Neuronal stem cell (in vitro differentiated cells): ENCODE results near the gene CCL19.

ENCODE experiments used
- DNase-seq: peaks from one replicate; pipeline ENCODE4 v3.0.0-alpha.2; 2013; ENCODE audit warnings: low spot score
- H2AFZ ChIP-seq: one replicate; pipeline ENCODE4 v1.6.1; 2013; ENCODE audit warnings: mild to moderate bottlenecking, low read length, inconsistent platforms
- H2AK5ac ChIP-seq: 2 replicates; pipeline ENCODE4 v1.6.1; 2013; ENCODE audit warnings: low read depth, mild to moderate bottlenecking, inconsistent platforms, low read length, moderate library complexity, mixed read lengths
- H2BK120ac ChIP-seq: 2 replicates; pipeline ENCODE4 v1.6.1; 2013; ENCODE audit warnings: low read depth, mild to moderate bottlenecking, inconsistent platforms, low read length, moderate library complexity, mixed read lengths
- H2BK12ac ChIP-seq: one replicate; pipeline ENCODE4 v1.6.1; 2013; ENCODE audit warnings: low read length, inconsistent platforms
- H2BK15ac ChIP-seq: 2 replicates; pipeline ENCODE4 v1.6.1; 2013; ENCODE audit warnings: mild to moderate bottlenecking, low read length, inconsistent platforms, mixed read lengths
- H2BK5ac ChIP-seq: one replicate; pipeline ENCODE4 v1.6.1; 2013; ENCODE audit warnings: inconsistent platforms, mild to moderate bottlenecking, low read length, moderate library complexity
- H3K14ac ChIP-seq: one replicate; pipeline ENCODE4 v1.6.1; 2013; ENCODE audit warnings: low read length, inconsistent platforms
- H3K18ac ChIP-seq: 2 replicates; pipeline ENCODE4 v1.6.1; 2013; ENCODE audit warnings: low read length, inconsistent platforms
- H3K23ac ChIP-seq: 2 replicates; pipeline ENCODE4 v1.6.1; 2013; ENCODE audit warnings: low read depth, mild to moderate bottlenecking, mixed read lengths, low read length, inconsistent platforms; ENCODE audit not compliant: poor library complexity
- H3K27ac ChIP-seq: replicated peaks from 3 replicates; pipeline ENCODE4 v1.5.1; 2013; ENCODE audit warnings: low read length, inconsistent platforms
- H3K27me3 ChIP-seq, 3 experiments: 2 replicates each; pipeline ENCODE4 v1.6.1; 2013; ENCODE audit warnings: low read length in 3 of 3, mild to moderate bottlenecking in 2 of 3, inconsistent platforms in 1 of 3, low read depth in 1 of 3, mixed read lengths in 1 of 3, moderate library complexity in 1 of 3; ENCODE audit not compliant: control insufficient read depth in 3 of 3, insufficient read depth in 3 of 3
- H3K36me3 ChIP-seq, 2 donors: replicated peaks in 1 of 2; 2 replicates each; pipeline ENCODE4 v1.6.1; 2013; ENCODE audit warnings: low read length in 2 of 2; ENCODE audit not compliant: control insufficient read depth in 2 of 2, insufficient read depth in 2 of 2
- H3K4ac ChIP-seq: 2 replicates; pipeline ENCODE4 v1.6.1; 2013; ENCODE audit warnings: inconsistent platforms, mild to moderate bottlenecking, low read length, moderate library complexity
- H3K4me1 ChIP-seq, 2 donors: 1 replicate in 1 of 2; 2 replicates in 1 of 2; pipeline ENCODE4 v1.6.1; 2013; ENCODE audit warnings: low read length in 2 of 2, low read depth in 1 of 2; ENCODE audit not compliant: control insufficient read depth in 2 of 2, insufficient read depth in 1 of 2
- H3K4me2 ChIP-seq: one replicate; pipeline ENCODE4 v1.6.1; 2013; ENCODE audit warnings: mild to moderate bottlenecking, low read length, inconsistent platforms; ENCODE audit not compliant: insufficient read depth, poor library complexity, severe bottlenecking
- H3K4me3 ChIP-seq, 2 donors: 2 replicates each; pipeline ENCODE4 v1.5.1; 2013; ENCODE audit warnings: low read length in 2 of 2, mild to moderate bottlenecking in 2 of 2, inconsistent platforms in 1 of 2, moderate library complexity in 1 of 2
- H3K79me1 ChIP-seq: one replicate; pipeline ENCODE4 v1.6.1; 2013; ENCODE audit warnings: low read depth, mild to moderate bottlenecking, inconsistent platforms, low read length, moderate library complexity
- H3K9ac ChIP-seq: one replicate; pipeline ENCODE4 v1.6.1; 2013; ENCODE audit warnings: mild to moderate bottlenecking, low read depth, low read length, inconsistent platforms; ENCODE audit not compliant: poor library complexity
- H3K9me3 ChIP-seq, 2 donors: replicated peaks in 1 of 2; 2 replicates each; pipeline versions ENCODE3 to v1.6.1; 2013; ENCODE audit warnings: low read length in 2 of 2, mild to moderate bottlenecking in 2 of 2, inconsistent platforms in 1 of 2, low read depth in 1 of 2, mixed read lengths in 1 of 2, moderate library complexity in 1 of 2; ENCODE audit not compliant: control insufficient read depth in 2 of 2, insufficient read depth in 1 of 2
- H4K8ac ChIP-seq: one replicate; pipeline ENCODE4 v1.6.1; 2013; ENCODE audit warnings: low read depth, mild to moderate bottlenecking, inconsistent platforms, low read length, moderate library complexity
- H4K91ac ChIP-seq: one replicate; pipeline ENCODE4 v1.6.1; 2013; ENCODE audit warnings: low read length, low read depth, mild to moderate bottlenecking, inconsistent platforms; ENCODE audit not compliant: poor library complexity
- WGBS, 2 donors: extraction: QIAGEN DNeasy Blood & Tissue Kit; methylation state at CpG; one replicate each; pipeline ENCODE4 v1.1.7; 2013; ENCODE audit warnings: missing lambda C conversion rate in 2 of 2, mixed read lengths in 1 of 2; ENCODE audit not compliant: insufficient read length in 2 of 2, insufficient replicate concordance in 1 of 2; ENCODE audit errors: extremely low coverage in 2 of 2; 5-methylcytosine and 5-hydroxymethylcytosine counted together

CCL19 gene

GRCh38 chr9:34685591-34685990 lies 5.5 kb downstream of the CCL19 start:
- Histone ChIP-seq H3K4me2 (no peak overlapping the region), H3K4me1 (no peaks in the 10 kb centered on the region), H2BK12ac (no peak overlapping the region), H2BK5ac (no peak overlapping the region), H3K23ac (no peak overlapping the region), H4K8ac (no peak overlapping the region), H3K4ac (no peak overlapping the region), H2AK5ac (no peak overlapping the region), H2BK15ac (no peak overlapping the region), H3K79me1 (no peaks in the 10 kb centered on the region), H3K9me3 (no peaks in the 10 kb centered on the region), H2BK120ac (no peak overlapping the region), H3K36me3 (no peaks in the 10 kb centered on the region), H4K91ac (no peak overlapping the region), H3K9ac (no peak overlapping the region), H3K27me3 (no peaks in the 10 kb centered on the region), H3K14ac (no peak overlapping the region), H2AFZ (no peak overlapping the region), H3K4me3 (no peak overlapping the region), H3K27ac (no peak overlapping the region), H3K18ac (no peak overlapping the region)
- no CpG with 5 or more reads among the region's 4 CpGs for WGBS, 2 donors
- no peak for DNase-seq

- Histone ChIP-seq H3K4me1 (no peaks in the 10 kb centered on the region), H2BK120ac (no peak overlapping the region), H3K4me2 (no peak overlapping the region), H2BK5ac (no peak overlapping the region), H3K4me3 (no peak overlapping the region), H2AK5ac (no peak overlapping the region), H3K18ac (no peak overlapping the region), H2BK15ac (no peak overlapping the region), H3K14ac (no peak overlapping the region), H3K9me3 (no peaks in the 10 kb centered on the region), H2AFZ (no peak overlapping the region), H2BK12ac (no peak overlapping the region), H3K4ac (no peak overlapping the region), H4K8ac (no peak overlapping the region), H3K79me1 (no peaks in the 10 kb centered on the region), H3K9ac (no peak overlapping the region), H3K23ac (no peak overlapping the region), H3K27ac (no peak overlapping the region), H4K91ac (no peak overlapping the region), H3K27me3 (no peaks in the 10 kb centered on the region), H3K36me3 (no peaks in the 10 kb centered on the region)
- no CpG with 5 or more reads among the region's 4 CpGs for WGBS, 2 donors
- no peak for DNase-seq
Measured at GRCh38 chr9:34684816-34685215, 6.3 kb downstream of the CCL19 start.

- Histone ChIP-seq H2BK12ac (no peak overlapping the region), H3K27me3 (no peaks in the 10 kb centered on the region), H2BK120ac (no peak overlapping the region), H3K4me2 (no peak overlapping the region), H3K14ac (no peak overlapping the region), H3K36me3 (peaks cover 0 to under 1% of the 10 kb centered on the region in 2 donors), H3K9me3 (no peaks in the 10 kb centered on the region), H4K91ac (no peak overlapping the region), H3K27ac (no peak overlapping the region), H3K79me1 (no peaks in the 10 kb centered on the region), H2AFZ (no peak overlapping the region), H3K9ac (no peak overlapping the region), H4K8ac (no peak overlapping the region), H3K4me3 (no peak overlapping the region), H2BK15ac (no peak overlapping the region), H3K4me1 (no peaks in the 10 kb centered on the region), H2AK5ac (no peak overlapping the region), H3K23ac (no peak overlapping the region), H2BK5ac (no peak overlapping the region), H3K4ac (no peak overlapping the region), H3K18ac (no peak overlapping the region)
- no peak for DNase-seq
- WGBS, 2 donors: no CpG with 5 or more reads among the region's 4 CpGs
Measured at GRCh38 chr9:34684145-34684544, 6.9 kb downstream of the CCL19 start.

DNA sequence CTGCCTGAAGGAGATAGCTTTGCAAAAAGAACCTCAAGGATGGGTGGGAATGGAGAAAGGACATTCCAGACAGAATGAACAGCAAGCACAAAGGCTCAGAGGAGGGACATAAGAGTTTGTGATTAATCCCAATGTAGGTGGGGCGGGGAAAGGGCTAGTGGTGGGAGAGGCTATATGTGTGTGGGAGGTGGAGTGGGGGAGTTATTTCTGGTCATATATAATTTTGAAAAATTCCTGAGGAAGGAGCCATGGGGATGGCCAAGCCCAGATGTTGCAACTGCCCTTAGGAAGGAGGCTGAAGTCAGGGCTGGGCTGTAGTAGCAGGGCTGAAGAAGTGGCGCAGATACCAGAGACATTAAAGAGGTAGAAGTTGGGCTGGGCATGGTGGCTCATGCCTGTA lies 15.2 kb downstream of the CCL19 start:
- no peak overlapping the region for H2BK5ac ChIP-seq
- no peak overlapping the region for H2AFZ ChIP-seq
- peaks cover 0 to 2% of the 10 kb centered on the region in 2 donors for H3K36me3 ChIP-seq
- no peak overlapping the region for H3K4me3 ChIP-seq
- H3K9ac ChIP-seq: no peak overlapping the region
- no peak overlapping the region for H3K18ac ChIP-seq
- no peak overlapping the region for H4K8ac ChIP-seq
- no peaks in the 10 kb centered on the region for H3K4me1 ChIP-seq
- no peak overlapping the region for H3K4me2 ChIP-seq
- no peak overlapping the region for H4K91ac ChIP-seq
- H3K14ac ChIP-seq: no peak overlapping the region
- H2BK15ac ChIP-seq: no peak overlapping the region
- H3K27me3 ChIP-seq: no peaks in the 10 kb centered on the region
- H3K9me3 ChIP-seq: no peaks in the 10 kb centered on the region
- peaks cover 1% of the 10 kb centered on the region for H3K79me1 ChIP-seq
- H2AK5ac ChIP-seq: no peak overlapping the region
- WGBS, 2 donors: no CpG with 5 or more reads among the region's 2 CpGs
- no peak overlapping the region for H2BK12ac ChIP-seq
- H3K27ac ChIP-seq: no peak overlapping the region
- H2BK120ac ChIP-seq: no peak overlapping the region
- H3K23ac ChIP-seq: no peak overlapping the region
- DNase-seq: no peak
- H3K4ac ChIP-seq: no peak overlapping the region
